NCI-H748 treated with DMSO at 0.1 percent for 48 hours (cell line): ENCODE data around the gene KIF17.
"Not testable (repeated sequence)": the region's sequence is repeated elsewhere in the genome, so short reads cannot be mapped to it uniquely, and the experiment has no call there.

ENCODE experiments used
- DNase-seq: peaks from one replicate; lab custom pipeline; 2025; lab: John Stamatoyannopoulos, UW

KIF17 gene

GRCh38 chr1:20727746-20728316, 10.0 kb upstream of the KIF17 start:
- no peak for DNase-seq

- no peak for DNase-seq
Measured at GRCh38 chr1:20726932-20727745, 9.3 kb upstream of the KIF17 start.

GRCh38 chr1:20726118-20726911, 8.5 kb upstream of the KIF17 start:
- DNase-seq = no peak

- no peak for DNase-seq
Measured at GRCh38 chr1:20725189-20726117, 7.6 kb upstream of the KIF17 start.

- no peak for DNase-seq
Measured at GRCh38 chr1:20724364-20725188, 6.8 kb upstream of the KIF17 start.

- no peak for DNase-seq
Measured at GRCh38 chr1:20723537-20724363, 5.9 kb upstream of the KIF17 start.

- DNase-seq = no peak
Measured at GRCh38 chr1:20723159-20723536, 5.3 kb upstream of the KIF17 start.

- no peak for DNase-seq
Measured at GRCh38 chr1:20721117-20722061, 3.6 kb upstream of the KIF17 start.

- DNase-seq = no peak
Measured at GRCh38 chr1:20720631-20721091, 2.9 kb upstream of the KIF17 start.

GRCh38 chr1:20719871-20720620, 2.2 kb upstream of the KIF17 start:
- no peak for DNase-seq

GRCh38 chr1:20719261-20719660, 1.5 kb upstream of the KIF17 start:
- DNase-seq = no peak

- not testable (repeated sequence) for DNase-seq
Measured at GRCh38 chr1:20718343-20718882, 606 bp upstream of the KIF17 start.

- no peak for DNase-seq
Measured at GRCh38 chr1:20716232-20716631, 1.6 kb downstream of the KIF17 start.

GRCh38 chr1:20715406-20715805, 2.4 kb downstream of the KIF17 start:
- DNase-seq = no peak

GRCh38 chr1:20713440-20713839, 4.4 kb downstream of the KIF17 start:
- no peak for DNase-seq

GRCh38 chr1:20712215-20712577, 5.6 kb downstream of the KIF17 start:
- DNase-seq = no peak

- no peak for DNase-seq
Measured at GRCh38 chr1:20711285-20712214, 6.3 kb downstream of the KIF17 start.
